PC-9 (cell line): ENCODE measurements around the gene UBE2H.

Experiments used
- EZH2 ChIP-seq: fragments of 200-600 bp; sonication (generic); IDR thresholded peaks from 2 replicates; pipeline ENCODE4 v1.8.0; 2017; ENCODE audit warnings: antibody characterized with exemption, low read depth
- TF ChIP-seq, protein P1 (sequence below): fragments of 200-600 bp; sonication (generic); conservative IDR thresholded peaks from 2 replicates; pipeline ENCODE4 v1.6.1; 2017; ENCODE audit warnings: mixed run types, antibody characterized with exemption, mild to moderate bottlenecking, moderate library complexity

GRCh38 chr7:129947701-129948100, 5.1 kb downstream of the UBE2H start:
- TF ChIP-seq, protein P1, sequence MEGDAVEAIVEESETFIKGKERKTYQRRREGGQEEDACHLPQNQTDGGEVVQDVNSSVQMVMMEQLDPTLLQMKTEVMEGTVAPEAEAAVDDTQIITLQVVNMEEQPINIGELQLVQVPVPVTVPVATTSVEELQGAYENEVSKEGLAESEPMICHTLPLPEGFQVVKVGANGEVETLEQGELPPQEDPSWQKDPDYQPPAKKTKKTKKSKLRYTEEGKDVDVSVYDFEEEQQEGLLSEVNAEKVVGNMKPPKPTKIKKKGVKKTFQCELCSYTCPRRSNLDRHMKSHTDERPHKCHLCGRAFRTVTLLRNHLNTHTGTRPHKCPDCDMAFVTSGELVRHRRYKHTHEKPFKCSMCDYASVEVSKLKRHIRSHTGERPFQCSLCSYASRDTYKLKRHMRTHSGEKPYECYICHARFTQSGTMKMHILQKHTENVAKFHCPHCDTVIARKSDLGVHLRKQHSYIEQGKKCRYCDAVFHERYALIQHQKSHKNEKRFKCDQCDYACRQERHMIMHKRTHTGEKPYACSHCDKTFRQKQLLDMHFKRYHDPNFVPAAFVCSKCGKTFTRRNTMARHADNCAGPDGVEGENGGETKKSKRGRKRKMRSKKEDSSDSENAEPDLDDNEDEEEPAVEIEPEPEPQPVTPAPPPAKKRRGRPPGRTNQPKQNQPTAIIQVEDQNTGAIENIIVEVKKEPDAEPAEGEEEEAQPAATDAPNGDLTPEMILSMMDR, result no peak
- TF ChIP-seq EZH2, result no peak
